ENCODE measurements around the gene PDZD7.
"Not testable (repeated sequence)": the region's sequence is repeated elsewhere in the genome, so short reads cannot be mapped to it uniquely, and the experiment has no call there.

PDZD7 gene

DNA sequence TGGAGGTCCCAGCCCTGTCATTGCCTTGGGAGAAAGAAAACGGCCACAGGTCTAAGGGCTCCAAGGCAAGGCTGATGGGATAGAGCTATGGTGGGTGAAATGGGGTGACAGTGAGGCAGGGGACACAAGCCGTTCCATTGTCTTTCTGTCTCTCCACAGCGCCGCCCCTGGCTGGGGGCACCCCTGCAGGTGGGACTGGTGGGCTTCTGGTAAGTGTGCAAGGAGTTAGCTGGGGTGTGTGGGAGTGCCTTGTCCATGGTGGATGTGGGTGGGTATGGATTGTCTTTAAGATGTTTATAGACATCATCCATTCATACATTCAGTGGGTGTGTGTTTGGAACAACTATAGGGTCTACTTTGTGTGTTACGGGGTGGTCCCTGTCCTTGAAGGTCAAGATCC is 7.6 kb upstream of the PDZD7 start:
- no peak for DNase-seq

GRCh38 chr10:101036726-101037125 is 5.8 kb upstream of the PDZD7 start:
- no peak for DNase-seq

DNA sequence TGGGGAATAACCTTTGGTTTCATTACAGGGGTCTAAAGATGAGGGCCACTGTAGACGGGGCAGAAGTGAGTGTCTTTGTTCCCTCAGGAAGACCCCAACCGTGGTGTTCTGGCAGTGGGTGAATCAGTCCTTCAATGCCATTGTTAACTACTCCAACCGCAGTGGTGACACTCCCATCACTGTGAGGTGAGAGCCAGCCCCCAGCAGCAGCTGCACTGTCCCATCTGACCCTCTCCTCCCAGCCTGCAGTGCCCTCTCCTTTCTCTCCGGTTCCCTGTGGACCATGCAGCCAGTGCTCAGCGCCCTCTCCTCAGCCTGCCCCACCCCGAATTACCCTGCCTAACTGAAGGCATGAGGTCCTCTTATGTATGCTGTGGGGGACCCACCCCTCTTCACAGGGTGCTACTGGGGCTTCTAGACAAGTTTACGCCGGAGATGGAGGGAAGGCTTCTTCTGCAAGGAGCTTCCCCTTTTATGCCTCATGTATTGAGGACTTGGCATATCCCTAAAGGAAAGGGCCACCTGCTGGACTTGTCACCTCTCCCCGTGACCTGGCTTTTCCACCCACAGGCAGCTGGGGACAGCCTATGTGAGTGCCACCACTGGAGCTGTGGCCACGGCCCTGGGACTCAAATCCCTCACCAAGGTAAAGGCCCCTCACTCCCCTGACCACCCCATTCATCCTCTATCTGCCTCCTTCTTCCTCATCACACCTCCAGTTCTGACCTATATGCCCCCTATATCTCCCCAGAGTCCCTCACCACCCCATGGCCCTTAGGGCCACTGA is 5.2 kb upstream of the PDZD7 start:
- DNase-seq = no peak

DNA sequence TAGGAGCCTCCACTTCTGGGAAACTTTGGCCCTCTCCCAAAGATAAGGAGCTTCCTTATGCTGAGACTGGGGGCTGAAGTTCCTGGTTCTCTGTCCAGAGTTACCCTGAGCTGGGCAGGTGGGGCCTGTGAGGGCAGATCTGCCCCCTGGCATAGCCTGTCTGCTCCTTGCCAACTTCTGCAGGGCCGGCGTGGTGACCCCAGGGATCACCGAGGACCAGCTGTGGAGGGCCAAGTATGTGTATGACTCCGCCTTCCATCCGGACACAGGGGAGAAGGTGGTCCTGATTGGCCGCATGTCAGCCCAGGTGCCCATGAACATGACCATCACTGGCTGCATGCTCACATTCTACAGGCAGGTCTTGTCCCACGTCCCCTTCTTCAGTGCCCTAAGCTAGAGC is 4.4 kb upstream of the PDZD7 start:
- DNase-seq = no peak

- DNase-seq = not testable (repeated sequence)
Observed at GRCh38 chr10:101034404-101034803, 3.5 kb upstream of the PDZD7 start.

GRCh38 chr10:101033276-101033675 is 2.3 kb upstream of the PDZD7 start:
- no peak for DNase-seq

DNA sequence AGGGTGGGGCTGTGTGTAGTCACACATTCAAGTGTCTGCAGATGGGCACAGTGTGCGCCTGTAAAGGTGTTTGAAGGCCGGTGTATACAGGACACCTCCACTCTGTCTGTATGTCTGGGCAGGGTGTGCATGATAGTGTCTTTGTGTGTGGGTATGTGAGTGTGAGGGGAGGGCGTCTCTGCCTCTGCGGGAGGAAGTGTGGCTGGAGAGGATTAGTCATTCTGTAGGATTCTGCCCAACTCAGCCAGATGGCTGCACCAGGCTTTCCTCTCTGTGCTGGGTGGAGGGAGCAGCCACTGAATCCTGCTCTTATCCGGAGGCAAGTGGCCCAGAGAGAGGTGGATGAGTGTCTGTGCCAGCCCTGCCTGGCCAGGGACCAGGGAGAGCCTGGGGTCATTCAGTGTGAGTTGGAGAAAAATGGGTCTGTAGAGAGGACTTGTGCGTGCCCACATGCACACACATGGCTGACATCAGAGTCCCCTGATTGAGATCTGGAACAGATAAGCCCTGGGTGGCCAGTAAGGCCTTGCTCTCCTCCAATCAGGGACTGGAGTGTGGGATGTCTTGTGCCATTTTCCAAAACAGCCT is 1.8 kb upstream of the PDZD7 start:
- peak; percentile 65 for DNase-seq

GRCh38 chr10:101031796-101032636 is 1.1 kb upstream of the PDZD7 start:
- DNase-seq = peak; percentile 79

DNA sequence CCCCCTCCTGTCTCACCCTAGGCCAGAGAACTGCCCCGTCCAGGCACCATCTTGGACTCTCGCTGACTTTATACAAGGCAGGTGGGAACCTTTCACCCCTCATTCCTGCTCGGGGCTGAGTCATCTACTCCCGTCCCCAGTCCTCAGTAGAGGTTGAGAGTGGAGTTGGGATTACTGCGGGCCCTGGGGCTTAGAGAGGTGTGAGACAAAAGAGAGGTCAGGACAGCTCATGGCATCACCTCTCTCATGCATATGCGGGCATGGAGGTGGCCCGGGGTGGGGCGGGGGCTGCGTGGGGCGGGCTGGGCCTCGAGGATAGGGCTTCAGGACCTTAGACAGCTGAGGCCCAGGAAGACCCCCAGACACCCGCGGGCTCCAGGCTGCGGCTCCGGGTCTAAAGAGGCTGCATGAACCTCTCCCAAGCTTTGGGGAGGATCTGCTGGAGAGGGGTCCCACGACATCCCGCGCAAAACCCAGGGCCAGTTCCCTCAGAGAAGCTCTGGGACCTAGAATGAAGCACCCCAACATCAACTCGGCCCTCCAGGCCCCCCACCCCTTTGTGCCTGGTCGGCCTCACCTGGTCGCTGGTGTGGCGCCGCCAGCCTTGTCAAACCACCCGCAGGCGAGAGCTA is 317 bp downstream of the PDZD7 start:
- no peak for DNase-seq

DNA sequence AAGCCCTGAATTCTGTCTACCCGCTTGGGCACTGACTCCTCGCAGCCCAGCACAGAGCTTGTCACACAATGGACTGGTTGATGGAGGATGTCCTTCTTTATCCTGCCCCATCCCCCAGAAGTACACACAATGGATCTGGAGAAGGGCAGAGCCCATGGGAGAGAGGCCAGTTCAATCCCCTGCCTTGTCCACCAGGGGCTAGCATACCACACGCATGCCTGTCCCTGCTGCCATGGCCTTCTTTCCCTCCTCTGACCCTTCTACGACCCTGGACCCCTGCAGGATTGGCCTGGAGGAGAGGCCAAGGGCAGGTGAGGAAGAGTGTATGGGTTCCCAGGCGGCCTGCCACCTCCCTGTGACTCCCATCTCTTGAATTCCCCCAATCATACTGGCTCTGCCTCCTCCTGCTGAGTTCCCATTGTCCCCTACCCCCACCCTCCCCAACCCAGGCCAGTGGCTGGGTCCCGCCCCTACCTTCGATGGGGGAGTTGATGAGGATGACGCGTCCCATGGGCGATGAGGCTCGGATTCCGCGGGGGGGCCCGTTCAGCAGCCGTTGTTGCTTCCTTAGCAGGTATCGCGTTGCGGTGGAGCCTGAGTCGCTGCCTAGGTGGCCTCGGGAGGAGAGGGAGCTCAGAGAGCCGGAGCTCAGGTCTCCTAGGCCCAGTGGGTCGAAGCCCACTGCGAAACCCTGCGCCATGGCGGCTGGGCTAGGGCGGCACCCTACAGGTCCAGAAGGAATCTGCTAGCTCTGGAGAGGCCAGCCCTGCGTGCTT is 1.2 kb downstream of the PDZD7 start:
- DNase-seq = no peak

GRCh38 chr10:101028446-101029337 is 2.2 kb downstream of the PDZD7 start:
- no peak for DNase-seq

GRCh38 chr10:101027106-101027720 is 3.7 kb downstream of the PDZD7 start:
- DNase-seq = no peak

DNA sequence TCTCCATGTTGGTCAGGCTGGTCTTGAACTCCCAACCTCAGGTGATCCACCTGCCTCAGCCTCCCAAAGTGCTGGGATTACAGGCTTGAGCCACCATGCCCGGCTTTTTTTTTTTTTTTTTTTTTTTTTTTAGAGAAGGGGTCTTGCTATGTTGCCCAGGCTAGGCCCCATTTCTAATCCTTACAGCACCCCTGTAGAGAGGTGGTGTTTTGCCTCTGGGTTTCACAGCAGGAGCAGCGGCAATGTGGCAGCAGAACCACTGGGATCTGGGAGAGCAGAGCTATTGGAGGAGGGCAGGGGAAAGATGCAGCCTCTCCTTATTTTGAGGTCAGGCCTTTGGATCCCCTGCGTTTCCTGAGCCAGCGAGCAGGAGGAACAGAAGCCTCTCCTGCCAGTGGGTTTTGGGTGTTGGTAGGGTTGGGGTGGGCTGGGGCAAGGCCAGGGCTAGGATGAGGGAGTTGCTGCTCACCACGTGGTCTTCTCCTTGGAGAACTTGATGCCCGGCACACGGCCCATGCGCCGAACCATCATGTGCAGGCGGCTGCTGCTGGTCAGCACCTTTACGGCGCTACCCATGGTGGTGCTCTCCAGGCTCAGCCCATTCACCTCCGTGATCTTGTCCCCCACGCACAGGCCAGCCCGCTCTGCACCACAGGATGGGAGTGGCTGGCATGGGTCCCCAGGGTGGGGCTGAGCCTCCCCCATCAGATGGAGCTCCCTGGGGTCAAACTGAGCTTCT is 7.8 kb downstream of the PDZD7 start:
- DNase-seq = no peak

- DNase-seq = no peak
Observed at GRCh38 chr10:101021692-101022251, 9.2 kb downstream of the PDZD7 start.

GRCh38 chr10:101021239-101021638 is 9.7 kb downstream of the PDZD7 start:
- DNase-seq = no peak

GRCh38 chr10:101020427-101021075 is 10.4 kb downstream of the PDZD7 start:
- DNase-seq = no peak

GRCh38 chr10:101019440-101019703 is 11.6 kb downstream of the PDZD7 start:
- no peak for DNase-seq

DNA sequence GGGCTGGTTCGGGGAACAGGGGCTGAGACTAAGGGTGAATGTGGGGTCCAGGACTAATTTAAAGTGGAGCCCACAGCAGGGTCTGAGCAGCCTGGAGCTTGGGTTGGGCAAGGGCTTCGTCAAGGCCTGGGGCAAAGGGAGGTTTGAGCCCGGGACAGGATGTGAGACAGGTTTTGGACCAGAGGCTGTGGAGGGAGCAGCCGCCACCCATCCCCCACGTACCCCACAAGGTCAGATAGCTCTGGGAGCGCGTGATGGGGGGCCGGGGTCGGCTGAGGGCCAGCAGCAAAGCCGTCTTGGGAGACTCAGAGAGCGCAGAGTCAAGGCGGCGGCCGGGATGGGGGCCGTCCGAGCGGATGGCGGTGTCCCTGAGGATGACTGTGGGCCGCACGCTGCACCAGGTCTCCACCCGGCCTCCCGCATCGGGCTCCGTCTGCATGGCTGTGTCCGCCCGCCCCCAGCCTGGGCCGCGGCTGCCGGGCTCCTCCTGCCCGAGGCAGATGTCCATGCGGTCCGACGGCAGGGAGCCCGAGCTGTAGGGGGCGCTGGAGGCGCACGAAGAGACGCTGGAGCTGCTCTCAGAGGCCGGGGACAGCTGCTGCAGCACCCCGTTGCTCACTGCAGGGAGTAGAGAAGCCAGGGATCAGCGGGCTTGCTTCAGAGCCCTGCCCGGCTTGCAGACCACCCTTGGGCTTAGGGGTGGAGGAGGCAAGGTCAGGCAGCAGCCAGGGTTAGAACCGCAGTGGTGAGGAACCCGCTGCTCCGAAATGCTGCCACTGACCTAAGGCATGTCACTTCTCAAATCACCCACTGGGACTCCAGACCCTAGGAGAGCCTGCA is 12.1 kb downstream of the PDZD7 start:
- peak; percentile 79 for DNase-seq
